Measurements from ENCODE around the gene DIAPH3.

The DIAPH3 gene

DNA sequence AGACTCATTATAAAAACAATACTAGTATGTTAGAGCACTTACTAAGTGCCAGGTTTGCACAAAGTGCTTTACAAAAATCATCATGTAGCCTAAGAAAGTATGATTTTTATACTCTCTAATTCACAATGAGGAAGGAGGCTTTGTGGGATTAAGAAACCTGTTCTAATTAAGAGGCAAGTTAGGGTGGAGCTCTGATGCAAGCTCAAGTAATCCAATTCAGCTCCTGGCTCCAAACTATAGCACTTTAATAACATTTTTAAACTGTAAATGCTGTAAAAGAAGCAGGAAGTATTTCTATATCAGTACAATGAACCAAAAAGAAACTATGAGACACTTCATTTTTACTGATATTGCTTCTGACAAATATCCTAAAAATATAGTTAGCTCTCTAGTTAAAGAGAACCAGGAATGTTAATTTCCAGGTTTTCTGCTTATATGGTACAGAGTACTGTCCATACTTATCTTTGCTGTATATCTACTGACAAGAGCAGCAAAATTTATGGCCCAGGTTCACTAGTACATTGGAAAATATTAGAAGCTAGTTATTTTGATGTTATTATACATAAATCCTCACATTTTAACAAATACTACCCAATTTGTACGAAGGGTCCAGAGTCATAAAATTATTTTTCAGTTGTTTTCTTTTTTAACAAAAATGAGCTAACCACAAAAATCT, 482.0 kb downstream of the DIAPH3 start:
- H3K4me3 ChIP-seq (ENCODE audit: control insufficient read depth, low read depth, low read length): no peak overlapping the region
- TF ChIP-seq, protein P1, sequence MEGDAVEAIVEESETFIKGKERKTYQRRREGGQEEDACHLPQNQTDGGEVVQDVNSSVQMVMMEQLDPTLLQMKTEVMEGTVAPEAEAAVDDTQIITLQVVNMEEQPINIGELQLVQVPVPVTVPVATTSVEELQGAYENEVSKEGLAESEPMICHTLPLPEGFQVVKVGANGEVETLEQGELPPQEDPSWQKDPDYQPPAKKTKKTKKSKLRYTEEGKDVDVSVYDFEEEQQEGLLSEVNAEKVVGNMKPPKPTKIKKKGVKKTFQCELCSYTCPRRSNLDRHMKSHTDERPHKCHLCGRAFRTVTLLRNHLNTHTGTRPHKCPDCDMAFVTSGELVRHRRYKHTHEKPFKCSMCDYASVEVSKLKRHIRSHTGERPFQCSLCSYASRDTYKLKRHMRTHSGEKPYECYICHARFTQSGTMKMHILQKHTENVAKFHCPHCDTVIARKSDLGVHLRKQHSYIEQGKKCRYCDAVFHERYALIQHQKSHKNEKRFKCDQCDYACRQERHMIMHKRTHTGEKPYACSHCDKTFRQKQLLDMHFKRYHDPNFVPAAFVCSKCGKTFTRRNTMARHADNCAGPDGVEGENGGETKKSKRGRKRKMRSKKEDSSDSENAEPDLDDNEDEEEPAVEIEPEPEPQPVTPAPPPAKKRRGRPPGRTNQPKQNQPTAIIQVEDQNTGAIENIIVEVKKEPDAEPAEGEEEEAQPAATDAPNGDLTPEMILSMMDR (conservative IDR thresholded peaks at IDR 0.05; ENCODE audit: control insufficient read depth, insufficient read depth, low read depth, low read length): no peak
- DNase-seq (ENCODE audit: low read depth): no peak

DNA sequence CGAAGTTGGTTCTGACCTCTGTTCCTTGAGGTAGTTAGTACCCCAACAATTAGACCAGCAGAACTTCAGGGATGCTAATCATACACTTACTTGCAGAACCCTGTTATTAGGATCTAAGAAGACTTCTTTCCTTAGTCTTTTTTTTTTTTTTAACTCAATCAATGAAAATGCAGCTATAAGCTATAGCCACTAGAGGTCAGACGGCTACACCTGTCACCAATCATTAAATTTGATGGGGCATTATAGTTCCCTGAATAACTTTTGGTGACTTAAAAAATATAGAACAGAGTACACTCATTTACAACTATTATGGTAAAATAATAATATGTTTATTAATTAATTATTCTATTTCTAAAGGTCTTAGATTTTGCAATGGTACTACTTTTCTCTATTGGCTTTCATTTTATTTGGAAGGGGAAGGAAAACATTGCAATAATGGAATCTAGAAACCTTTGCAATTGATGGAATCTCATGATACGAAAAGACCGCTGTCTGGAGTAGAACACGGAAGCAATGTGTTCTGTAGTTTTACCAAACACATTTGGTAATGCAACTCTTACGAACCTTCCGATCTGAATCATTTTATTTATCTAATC, 483.2 kb downstream of the DIAPH3 start:
- no peak overlapping the region for H3K4me3 ChIP-seq (ENCODE audit: control insufficient read depth, low read depth, low read length)
- TF ChIP-seq, protein P1 (conservative IDR thresholded peaks at IDR 0.05; ENCODE audit: control insufficient read depth, insufficient read depth, low read depth, low read length): peak; percentile 71
- DNase-seq (ENCODE audit: low read depth): peak; percentile 45

DNA sequence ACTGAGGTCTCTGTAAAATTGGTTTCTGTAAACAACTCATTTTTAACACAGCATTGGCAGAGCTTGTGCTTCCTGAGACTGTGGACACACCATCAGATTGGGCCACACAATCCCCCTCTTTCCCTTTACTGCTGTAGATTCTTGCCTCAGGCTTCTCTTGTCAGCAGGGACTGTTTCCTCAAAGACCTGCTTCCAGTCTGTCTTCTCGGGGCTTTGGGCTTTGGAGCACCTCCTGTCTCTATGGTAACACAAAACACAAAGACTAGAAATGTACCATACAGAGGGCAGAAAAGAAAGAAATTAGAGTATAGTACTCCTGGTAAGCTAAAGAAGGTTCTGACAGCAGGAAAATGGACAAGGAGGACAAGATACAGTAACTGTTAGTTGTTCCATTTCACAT, 484.5 kb downstream of the DIAPH3 start:
- TF ChIP-seq, protein P1 (conservative IDR thresholded peaks at IDR 0.05; ENCODE audit: control insufficient read depth, insufficient read depth, low read depth, low read length): no peak
- no peak for DNase-seq (ENCODE audit: low read depth)
- H3K4me3 ChIP-seq (ENCODE audit: control insufficient read depth, low read depth, low read length): no peak overlapping the region

DNA sequence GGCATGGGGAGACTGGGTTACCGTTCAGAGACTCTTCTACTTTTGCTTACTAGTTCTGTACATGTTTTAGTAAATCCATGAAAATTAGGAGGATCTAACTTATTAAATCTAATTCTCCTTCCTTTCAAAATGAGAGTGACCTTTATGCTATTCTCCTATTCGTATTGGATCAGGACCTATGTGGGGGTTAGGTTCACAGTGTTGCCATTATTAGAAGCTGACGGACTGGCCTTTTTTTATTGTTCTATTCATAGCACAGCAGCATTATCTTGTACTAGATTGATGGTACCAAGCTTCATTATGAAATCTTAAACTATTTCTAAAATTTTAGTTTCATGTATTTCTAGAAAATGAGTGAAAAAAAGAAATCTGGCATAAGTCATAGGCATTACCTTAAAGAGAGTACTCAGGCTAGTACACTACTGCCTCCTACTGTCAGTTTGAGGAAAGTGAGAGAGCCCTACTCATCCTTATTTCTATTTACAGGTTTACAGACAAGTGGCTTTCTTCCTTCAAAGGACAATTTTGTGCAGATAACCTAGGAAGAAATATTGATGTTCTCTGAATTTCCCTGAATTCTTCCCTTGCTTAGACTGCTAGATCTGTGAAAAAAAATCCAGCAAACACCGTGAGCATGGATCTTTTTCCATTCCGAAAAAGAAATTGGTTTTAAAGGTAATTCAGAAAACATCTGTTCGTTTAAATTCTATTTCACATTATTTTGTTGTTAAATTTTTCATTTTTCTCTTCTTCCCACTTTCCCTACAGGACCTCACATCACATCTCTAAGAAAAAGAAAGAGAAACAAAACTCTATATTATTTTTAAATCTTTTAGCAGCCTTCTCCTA, 485.5 kb downstream of the DIAPH3 start:
- peak; percentile 67 for DNase-seq (ENCODE audit: low read depth)
- no peak overlapping the region for H3K4me3 ChIP-seq (ENCODE audit: control insufficient read depth, low read depth, low read length)
- TF ChIP-seq, protein P1 (conservative IDR thresholded peaks at IDR 0.05; ENCODE audit: control insufficient read depth, insufficient read depth, low read depth, low read length): peak; percentile 89

DNA sequence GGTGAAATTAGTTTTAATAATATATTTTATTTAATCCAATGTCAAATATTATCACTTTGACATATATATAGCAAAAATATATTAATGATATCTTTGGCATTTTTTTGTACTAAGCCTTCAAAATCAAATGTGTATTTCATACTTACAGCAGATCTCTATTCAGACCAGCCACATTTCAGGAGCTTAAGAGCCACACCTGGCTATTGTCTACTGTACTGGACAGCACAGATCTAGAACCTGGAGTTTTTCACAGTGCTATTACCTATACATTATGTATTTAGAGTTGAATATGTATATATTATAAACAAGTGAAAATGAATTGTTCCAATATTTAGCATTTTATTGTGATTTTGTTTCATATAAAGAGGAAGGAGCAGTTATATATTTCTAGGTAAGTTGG, 486.3 kb downstream of the DIAPH3 start:
- no peak overlapping the region for H3K4me3 ChIP-seq (ENCODE audit: control insufficient read depth, low read depth, low read length)
- no peak for DNase-seq (ENCODE audit: low read depth)
- TF ChIP-seq, protein P1 (conservative IDR thresholded peaks at IDR 0.05; ENCODE audit: control insufficient read depth, insufficient read depth, low read depth, low read length): no peak

DNA sequence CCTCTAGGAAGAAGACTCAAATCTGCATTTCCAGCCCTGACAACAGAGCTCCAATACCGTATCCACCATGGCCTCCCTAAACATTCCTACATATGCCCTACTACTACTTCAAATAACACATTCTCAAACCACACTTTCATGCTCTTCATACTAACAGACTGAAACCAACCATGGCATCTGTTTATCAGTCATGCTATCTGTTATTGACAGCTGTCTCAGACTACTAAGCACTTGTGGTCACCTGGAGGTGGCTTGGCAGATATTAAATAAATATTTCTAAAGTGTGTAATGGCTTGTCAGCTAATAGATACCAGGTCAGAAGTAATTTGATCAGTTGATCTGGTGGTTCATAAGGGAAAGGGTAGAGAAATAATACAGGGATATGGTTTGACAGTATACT, 489.1 kb downstream of the DIAPH3 start:
- TF ChIP-seq, protein P1 (conservative IDR thresholded peaks at IDR 0.05; ENCODE audit: control insufficient read depth, insufficient read depth, low read depth, low read length): no peak
- DNase-seq (ENCODE audit: low read depth): no peak

More for the DNA sequence above, 489.1 kb downstream of the DIAPH3 start:
- H3K4me3 ChIP-seq (ENCODE audit: control insufficient read depth, low read depth, low read length): no peak overlapping the region
